ENCODE measurements around the gene TMEM130.

TMEM130 gene

GRCh38 chr7:98805956-98806838 is 63.6 kb downstream of the TMEM130 start:
- DNase-seq, result no peak

GRCh38 chr7:98802781-98803110 is 67.1 kb downstream of the TMEM130 start:
- no peak for DNase-seq

DNA sequence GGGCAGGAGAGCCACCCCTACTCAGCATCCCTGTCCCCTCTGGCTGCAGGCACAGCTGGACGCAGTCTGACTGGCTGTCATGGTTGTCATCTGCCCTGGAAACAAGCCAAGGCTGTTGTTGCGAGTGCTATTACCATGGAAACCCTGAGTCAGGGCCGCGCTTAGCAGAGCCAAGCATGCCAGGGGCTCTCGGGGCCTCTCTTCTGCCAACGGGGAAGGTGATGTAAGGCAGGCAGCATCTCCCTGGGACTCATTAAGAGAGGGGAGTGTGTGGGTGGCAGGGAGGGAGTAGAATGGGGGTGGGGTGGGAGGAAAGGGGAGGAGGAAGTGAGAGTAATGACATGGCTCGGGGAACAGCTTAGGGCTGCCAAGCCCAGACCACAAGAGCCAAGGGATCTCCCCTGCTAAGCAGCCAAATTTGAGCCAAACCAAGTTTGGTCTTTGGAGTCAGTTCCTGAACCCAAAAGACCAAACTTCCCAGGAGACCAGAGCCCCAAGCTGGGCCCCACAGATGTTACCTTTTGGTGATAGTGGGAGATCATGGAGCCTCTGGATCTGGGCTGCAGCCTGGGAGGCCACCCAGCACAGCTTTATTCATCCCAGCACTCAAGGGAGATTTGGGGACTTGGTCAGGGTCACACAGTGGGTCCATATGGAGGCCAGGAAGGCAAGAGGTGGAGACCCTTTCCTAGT is 67.6 kb downstream of the TMEM130 start:
- DNase-seq, result peak; percentile 72

DNA sequence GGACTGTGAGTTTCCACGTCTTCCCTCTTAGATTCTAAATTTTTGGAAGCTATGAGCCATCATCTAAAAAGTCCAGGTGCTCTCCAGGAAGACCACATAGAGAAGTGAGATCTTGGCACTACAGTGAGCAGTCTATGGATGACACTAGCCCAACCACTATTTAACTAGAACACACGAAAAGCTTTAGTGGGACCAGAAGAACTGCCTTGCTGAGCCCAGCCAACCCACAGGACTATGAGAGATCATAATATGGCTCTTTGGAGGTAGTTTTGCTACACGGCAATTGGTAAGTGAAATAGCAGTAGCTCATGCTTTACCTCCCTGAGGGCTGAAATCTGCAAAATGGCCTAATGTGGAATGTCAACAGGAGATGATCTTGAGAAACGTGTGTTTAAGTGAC is 68.8 kb downstream of the TMEM130 start:
- no peak for DNase-seq

DNA sequence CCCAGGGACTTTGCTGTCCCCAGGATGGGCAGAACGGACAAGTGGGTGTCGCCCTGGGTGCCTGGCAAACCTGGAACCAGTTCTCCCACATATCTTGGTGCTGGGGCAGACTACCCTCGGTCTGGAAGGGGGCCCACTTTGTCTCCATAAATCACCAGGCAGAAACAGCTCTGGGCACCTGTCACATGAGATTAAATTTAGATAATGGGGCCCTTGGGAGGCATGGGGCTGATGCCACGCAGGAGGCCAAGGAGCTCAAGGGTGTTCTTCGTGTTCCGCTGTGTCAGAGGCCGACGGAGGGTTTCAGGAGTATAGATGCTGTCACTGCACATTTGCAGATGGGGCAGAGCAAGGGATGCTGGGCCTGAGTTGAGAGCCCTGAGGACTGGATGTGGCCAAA is 72.7 kb downstream of the TMEM130 start:
- no peak for DNase-seq

Measured in right hindlimb (tissue), 1 donor.